MG63 (cell line): ENCODE data around the gene PLXDC1. TPM values are rescaled to one million over a fixed set of nuclear protein-coding genes. Genes with fewer than 3 reads are reported as not detected.

ENCODE experiments used
- DNase-seq: peaks from one replicate; pipeline ENCODE4 v3.0.0-alpha.2; 2020
- H3K27me3 ChIP-seq: fragments of 250-450 bp; sonication (Bioruptor Pico); 2 replicates; pipeline ENCODE4 v1.5.1; 2020; ENCODE audit warnings: mild to moderate bottlenecking, moderate library complexity
- H3K36me3 ChIP-seq: fragments of 250-450 bp; sonication (Bioruptor Pico); 2 replicates; pipeline ENCODE4 v1.5.1; 2020; ENCODE audit warnings: mild to moderate bottlenecking, moderate library complexity
- H3K4me3 ChIP-seq: fragments of 250-450 bp; sonication (Bioruptor Pico); 2 replicates; pipeline ENCODE4 v1.5.1; 2020; ENCODE audit warnings: mild to moderate bottlenecking, moderate library complexity
- H3K9me3 ChIP-seq: fragments of 250-450 bp; sonication (Bioruptor Pico); 2 replicates; pipeline ENCODE4 v1.5.1; 2020; ENCODE audit warnings: mild to moderate bottlenecking, moderate library complexity
- total RNA-seq: library from RNA; depleted of rRNA; stranded (reverse); fragments of >200 nt; shearing (Covaris generic); gene quantifications from 2 replicates; pipeline ENCODE4 v1.2.3, GENCODE V29; 2014; ENCODE audit warnings: low replicate concordance; rRNA removed

Gene PLXDC1
- total RNA-seq, result not detected in 2 replicates

DNA sequence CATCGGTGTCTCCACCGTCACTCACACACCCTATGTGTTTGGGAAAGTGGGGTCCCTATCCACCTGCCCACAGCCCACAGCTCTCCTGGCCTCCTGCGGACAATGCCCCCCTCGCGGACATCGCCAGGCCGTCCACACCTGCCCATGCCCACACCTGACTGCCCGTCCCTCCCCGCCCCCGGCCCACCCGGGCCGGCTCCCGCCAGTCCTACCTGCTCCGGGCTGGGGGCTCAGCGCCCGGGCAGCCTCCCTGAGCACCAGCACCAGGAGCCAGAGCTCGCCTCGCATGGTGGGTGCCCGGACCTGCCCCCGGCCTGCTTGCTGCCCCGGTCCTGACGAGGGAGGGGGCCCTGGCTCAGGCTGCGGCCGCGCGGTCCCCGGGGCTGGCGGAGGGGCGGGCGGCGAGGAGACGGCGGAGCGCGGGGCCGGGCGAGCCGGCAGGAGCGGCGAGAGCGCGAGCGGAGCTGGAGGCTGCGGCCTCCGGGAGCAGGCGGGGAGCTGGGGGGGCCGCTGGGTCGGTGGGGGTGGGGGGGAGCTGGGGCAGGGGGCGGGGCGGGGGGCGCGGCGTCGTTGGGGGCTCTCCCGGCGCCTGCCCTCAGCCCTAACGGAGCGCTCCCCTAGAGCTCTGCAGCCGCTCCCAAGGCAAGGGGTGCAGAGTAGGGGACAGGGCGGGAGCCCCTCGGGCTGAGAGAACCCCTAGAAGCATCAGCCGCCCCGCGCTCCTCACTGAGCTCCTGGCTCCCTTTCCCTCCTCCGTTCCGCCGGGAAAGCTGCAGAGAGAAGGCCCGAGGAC is at the start of gene PLXDC1:
TSS of gene PLXDC1 (minus strand) at position 488 of the 793 bp plus-strand sequence. CDS start at position 288, 200 bp downstream.
- H3K36me3 ChIP-seq, result 0 out of 2 replicates have a peak, but pooled peaks cover 2% of the 10 kb centered on the region
- H3K9me3 ChIP-seq, result no peaks in the 10 kb centered on the region
- DNase-seq, result no peak
- H3K4me3 ChIP-seq, result no peak within 1 kb of the TSS
- H3K27me3 ChIP-seq, result no peaks in the 10 kb centered on the region

DNA sequence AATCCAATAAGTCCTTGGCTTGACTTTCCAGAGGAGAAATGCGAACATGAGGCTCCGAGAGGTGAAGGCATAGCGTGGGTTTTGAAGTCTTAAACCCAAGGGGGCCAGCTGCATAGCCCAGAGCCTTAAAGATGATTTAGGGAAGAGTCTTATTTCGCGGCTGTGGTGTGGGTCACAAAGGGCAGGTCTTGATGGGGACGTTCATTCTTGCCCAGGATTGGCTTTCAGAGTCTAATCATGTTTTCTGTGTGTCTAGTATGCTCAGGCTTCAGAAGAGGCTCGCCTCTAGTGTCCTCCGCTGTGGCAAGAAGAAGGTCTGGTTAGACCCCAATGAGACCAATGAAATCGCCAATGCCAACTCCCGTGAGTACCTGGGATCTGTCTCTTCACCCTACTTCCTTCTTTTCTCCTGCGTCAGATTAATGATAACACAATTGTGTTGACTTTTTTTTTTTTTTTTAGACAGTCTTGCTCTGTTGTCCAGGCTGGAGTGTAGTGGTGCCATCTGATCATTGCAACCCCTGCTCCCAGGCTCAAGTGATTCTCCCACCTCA is 49.6 kb upstream of the PLXDC1 start:
- H3K36me3 ChIP-seq, result peaks cover 51% of the 10 kb centered on the region
- no peaks in the 10 kb centered on the region for H3K9me3 ChIP-seq
- peak overlapping the region; percentile 81 for H3K4me3 ChIP-seq
- no peaks in the 10 kb centered on the region for H3K27me3 ChIP-seq
- no peak for DNase-seq

DNA sequence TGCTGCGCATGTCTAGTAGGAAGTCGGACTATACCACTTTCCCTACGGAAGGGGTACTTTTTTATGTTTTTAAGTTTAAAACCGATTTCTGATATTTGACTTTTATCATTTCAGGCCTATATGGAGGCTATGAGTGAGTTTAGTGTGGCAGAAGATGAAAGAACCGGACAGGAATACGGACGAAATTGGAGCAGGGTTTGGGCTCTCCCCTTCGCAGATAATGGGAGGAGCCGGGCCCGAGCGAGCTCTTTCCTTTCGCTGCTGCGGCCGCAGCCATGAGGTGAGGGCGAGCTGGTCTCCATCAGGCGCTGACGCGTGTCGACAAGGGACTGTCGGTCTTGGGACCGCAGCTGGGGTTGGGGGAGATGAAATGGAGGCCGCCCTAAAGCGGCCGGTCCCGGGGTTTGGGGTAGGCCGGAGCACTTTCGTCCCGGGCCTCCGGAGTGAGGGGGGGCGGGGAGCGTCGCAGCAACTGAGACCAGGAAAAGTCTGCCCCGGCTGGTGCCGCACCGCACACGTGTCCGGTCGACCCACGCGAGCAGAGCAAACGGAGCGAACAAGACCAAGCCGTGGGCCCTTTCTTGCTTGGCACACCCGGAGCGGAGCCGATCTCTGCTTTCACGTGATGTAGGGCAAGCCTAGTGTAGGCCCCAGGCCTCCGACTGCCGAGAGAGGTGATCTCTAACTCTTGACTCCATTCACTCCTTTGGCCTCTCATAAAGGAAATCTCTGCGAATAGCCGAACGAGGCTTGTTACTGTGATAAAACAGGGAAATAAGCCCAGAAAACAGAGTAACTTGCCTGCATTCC is 48.8 kb upstream of the PLXDC1 start, which contains the start of gene RPL19:
TSS of gene RPL19 (plus strand) at position 214 of the 810 bp plus-strand sequence. CDS start at position 276, 62 bp downstream.
- no peaks in the 10 kb centered on the region for H3K9me3 ChIP-seq
- peaks cover 51% of the 10 kb centered on the region for H3K36me3 ChIP-seq
- DNase-seq, result peak; percentile 74
- H3K27me3 ChIP-seq, result no peaks in the 10 kb centered on the region
- peak within 1 kb of the TSS; percentile 81 for H3K4me3 ChIP-seq

DNA sequence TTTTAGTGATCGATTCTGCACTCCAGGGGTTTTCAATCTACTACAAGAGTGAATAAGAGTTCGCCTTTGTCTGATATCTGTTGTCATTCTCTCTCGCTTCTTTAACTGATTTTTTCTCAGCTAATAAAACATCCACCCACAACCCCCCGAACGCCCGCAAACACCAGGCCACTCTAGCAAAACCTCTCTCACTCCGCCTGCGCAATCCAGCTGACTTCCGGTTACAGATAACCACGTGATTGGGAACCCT is 48.3 kb upstream of the PLXDC1 start:
- Histone ChIP-seq H3K27me3 (no peaks in the 10 kb centered on the region), H3K4me3 (peak overlapping the region; percentile 81), H3K9me3 (no peaks in the 10 kb centered on the region), H3K36me3 (peaks cover 46% of the 10 kb centered on the region)
- DNase-seq, result peak; percentile 92

DNA sequence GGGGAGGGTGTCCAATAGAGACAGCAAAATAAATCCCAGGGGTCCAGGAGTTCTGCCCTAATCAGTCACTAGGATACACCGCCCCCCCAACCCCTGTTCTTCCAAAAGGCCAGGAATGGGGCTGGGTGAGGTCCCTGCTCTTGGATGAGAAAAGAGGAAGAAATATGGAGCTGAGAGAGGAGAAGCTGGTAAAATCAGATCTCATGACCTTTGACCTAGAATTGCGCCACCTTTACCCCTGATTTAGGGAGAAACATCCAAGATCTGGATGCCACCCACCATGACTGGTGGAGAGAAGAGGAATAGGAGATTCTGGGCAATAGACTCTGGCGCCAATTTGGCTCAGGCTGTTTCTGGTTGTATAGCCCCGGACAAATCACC is 46.7 kb upstream of the PLXDC1 start:
- peaks cover 39% of the 10 kb centered on the region for H3K36me3 ChIP-seq
- no peak for DNase-seq
- no peaks in the 10 kb centered on the region for H3K27me3 ChIP-seq
- peak overlapping the region; percentile 80 for H3K4me3 ChIP-seq
- H3K9me3 ChIP-seq, result no peaks in the 10 kb centered on the region

DNA sequence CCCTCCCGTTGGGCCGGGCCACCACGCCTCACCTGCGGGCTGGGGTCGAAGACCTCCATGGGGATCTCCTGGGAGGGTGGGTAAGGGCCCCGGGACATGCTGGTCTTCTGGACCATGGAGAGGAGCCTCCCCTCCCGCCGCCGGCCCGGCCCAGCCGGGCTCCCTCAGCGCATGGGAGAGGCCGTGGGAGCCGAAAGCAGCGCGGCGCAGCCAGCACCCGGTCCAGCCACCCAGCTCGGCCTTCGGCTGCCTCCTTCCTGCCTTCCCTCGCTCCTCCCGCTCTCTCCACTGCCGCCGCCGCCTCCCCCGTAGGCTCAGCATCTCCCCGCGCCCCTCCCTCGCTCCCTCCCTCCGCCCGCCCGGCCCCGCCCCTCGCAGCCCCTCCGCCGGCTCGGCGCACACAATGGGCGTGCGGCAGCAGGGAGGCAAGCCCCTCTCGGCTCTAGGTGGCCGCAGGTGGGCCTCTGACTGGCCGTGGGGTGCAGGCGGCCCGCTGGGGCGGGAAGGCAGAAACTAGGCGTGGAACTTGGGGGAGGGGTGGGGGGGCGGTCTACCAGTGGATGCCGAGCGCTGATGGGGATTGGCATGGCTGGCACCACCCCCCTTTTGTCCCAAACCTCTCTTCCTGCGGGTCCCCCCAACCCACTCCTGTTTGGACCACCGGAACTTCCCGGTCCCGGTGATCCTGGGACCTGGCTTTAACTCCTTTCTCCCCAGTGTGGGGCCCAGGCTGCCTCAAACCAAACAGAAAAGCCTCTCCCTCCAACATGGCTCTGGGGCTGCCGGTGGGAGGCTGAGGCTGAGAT is 46.1 kb upstream of the PLXDC1 start, which contains the start of gene CACNB1:
TSS of gene CACNB1 (minus strand) at position 290 of the 806 bp plus-strand sequence. CDS start at position 116, 174 bp downstream.
- DNase-seq, result peak; percentile 89
- no peaks in the 10 kb centered on the region for H3K27me3 ChIP-seq
- peak within 1 kb of the TSS; percentile 80 for H3K4me3 ChIP-seq
- peaks cover 37% of the 10 kb centered on the region for H3K36me3 ChIP-seq
- no peaks in the 10 kb centered on the region for H3K9me3 ChIP-seq

DNA sequence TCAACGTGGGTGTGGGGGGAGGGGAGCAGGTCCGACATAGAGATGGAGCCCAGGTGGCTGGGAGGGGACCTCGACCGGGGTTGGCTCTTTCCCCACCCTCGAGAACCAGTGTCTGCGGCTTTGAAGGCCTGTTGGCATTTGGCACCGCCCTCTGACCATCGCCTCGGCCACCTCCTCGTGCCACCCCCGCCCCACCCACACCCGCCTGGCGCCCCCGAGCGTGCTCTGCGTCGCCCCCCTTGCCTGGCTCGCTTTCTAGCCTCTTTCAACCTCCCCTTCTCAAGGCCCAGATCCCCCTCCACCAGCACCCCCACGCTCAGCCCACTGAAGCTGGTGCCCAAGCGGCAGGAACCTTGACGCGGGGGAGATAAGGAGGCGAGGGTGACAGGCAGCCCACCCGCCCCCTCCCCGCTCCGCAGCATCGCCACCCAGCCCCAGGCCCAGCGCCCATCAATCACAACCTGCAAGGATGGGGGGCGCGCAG is 45.4 kb upstream of the PLXDC1 start:
- Histone ChIP-seq H3K36me3 (peaks cover 37% of the 10 kb centered on the region), H3K9me3 (no peaks in the 10 kb centered on the region), H3K27me3 (no peaks in the 10 kb centered on the region), H3K4me3 (peak overlapping the region; percentile 80)
- DNase-seq, result peak; percentile 72

DNA sequence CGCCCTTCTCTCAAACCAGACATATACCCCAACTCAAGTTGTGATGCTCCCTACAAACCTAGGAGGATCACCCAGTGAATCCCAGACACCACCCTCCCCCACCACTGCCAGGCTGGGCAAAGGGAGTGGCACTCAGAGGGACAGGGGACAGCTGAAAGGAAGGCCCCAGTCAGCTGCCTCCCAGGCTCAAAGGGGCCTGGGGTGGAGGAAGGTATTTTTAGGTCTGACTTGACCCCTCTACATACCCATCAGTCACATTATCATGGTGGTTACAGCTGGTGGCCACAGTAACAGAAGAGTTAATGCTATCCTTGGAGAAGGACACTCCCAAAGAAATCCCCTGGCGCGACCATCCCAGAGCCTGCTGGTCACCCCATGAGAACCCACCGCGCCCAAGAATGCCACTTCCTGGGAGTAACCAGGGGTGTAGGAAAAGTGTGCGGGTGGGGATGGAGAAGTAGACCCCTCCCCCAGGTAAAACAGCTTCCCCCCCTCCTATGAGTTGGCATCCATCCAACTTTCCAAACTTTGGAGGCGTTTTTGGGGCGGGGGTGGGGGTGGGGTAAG is 44.9 kb upstream of the PLXDC1 start:
- DNase-seq, result peak; percentile 39
- peaks cover 35% of the 10 kb centered on the region for H3K36me3 ChIP-seq
- no peaks in the 10 kb centered on the region for H3K27me3 ChIP-seq
- no peaks in the 10 kb centered on the region for H3K9me3 ChIP-seq
- peak overlapping the region; percentile 80 for H3K4me3 ChIP-seq

DNA sequence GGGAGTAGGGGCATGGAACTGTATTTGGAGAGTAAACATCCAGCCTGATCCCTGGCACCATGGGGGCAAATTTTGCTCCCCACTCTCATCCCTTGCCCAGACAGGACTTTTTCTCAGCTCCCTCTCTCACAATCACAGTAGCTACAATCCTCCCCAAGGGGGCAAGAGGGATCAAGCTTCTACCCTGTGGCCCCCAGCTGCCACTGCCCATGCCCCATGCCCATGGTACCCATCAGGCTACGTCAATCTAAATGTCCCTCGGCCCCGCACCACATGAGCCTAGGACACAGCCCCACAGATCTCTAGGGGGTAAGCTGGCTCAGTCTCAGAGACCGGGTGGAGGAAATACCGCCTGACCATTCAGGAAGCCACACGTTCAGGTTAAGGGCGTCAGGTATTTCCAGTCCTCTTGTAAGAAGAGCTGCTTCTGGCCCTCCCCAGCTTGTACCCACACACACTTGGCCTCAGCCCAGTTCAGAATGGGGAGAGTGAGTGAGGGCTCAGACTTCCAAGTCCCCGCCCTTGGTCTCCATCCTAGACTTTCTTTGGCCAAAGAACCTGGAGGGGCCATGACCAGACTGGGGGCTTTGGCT is 44.2 kb upstream of the PLXDC1 start:
- Histone ChIP-seq H3K4me3 (no peak overlapping the region), H3K27me3 (no peaks in the 10 kb centered on the region)
- DNase-seq, result no peak

DNA sequence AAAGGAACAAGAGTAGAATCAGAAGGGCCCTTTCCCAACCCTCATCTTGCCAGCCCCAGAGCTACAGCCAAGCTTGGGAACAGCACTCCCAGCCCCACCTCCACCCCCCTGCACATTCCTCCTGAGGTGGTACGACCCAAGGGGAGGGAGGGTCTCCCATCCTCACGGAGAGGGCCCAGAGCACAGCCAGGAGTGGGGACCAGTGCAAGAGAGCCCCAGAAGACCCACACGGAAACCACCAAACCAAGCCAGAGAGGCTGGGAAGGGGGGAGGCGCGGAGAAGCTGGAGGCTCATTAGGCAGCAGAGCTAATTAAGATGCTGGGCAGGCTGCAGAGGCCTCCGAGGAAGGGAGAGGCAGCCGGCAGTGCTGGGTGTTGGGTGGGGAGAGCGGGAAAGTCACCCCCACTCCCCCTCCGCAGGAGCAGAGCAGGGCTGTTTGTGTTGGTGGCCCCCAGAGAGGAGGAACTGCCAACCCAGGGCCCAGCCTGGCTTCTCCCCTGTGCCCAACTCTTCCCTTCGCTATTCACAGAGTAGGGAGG is 43.6 kb upstream of the PLXDC1 start:
- Histone ChIP-seq H3K27me3 (no peaks in the 10 kb centered on the region), H3K9me3 (no peaks in the 10 kb centered on the region), H3K36me3 (peaks cover 36% of the 10 kb centered on the region), H3K4me3 (no peak overlapping the region)
- DNase-seq, result no peak

More for the DNA sequence above, 44.2 kb upstream of the PLXDC1 start:
- no peaks in the 10 kb centered on the region for H3K9me3 ChIP-seq
- H3K36me3 ChIP-seq, result peaks cover 35% of the 10 kb centered on the region

DNA sequence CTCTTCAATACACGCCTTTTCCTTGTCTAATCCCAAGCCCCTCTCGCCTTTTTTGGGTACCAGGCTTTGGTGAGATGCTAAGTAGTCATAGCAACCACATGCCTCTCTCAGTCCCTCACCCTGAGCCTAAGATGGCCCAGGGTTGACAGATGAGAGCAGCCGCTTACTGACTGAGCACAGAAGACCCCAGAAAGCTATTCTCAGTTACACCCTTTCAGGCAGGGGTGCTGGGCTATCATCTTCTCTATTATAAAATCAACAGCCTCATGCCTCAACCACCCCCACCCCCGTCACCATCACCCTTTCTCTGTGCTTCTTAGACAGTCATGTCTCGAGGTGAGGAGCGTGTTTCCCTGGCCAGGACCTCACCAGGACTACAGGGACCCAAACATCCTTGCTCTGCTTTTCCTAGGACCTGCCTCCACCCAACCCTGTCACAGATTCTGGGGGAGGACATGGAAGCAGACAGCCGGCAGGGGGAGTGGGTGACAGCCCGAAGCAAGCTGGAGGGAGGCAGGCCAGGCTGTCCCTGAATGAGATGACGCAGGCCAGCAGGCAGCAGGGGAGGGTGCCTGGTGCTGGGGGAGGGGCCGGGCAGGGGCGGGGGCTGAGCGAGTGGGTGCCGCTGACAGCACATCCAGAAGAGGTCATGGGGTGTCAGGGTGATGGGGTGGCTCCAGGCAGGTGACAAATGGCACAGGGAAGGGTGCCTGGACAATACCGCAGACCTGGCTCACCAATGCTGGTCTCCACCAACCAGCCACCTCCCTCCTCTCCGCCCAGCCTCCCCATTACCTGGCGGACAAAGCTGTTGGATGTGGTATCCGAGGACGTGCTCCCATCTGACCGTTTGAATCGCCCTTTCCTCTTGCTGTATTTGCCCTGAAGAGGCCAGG is 42.9 kb upstream of the PLXDC1 start:
- no peak for DNase-seq
- H3K27me3 ChIP-seq, result no peaks in the 10 kb centered on the region
- no peaks in the 10 kb centered on the region for H3K9me3 ChIP-seq
- H3K36me3 ChIP-seq, result peaks cover 43% of the 10 kb centered on the region
- no peak overlapping the region for H3K4me3 ChIP-seq

DNA sequence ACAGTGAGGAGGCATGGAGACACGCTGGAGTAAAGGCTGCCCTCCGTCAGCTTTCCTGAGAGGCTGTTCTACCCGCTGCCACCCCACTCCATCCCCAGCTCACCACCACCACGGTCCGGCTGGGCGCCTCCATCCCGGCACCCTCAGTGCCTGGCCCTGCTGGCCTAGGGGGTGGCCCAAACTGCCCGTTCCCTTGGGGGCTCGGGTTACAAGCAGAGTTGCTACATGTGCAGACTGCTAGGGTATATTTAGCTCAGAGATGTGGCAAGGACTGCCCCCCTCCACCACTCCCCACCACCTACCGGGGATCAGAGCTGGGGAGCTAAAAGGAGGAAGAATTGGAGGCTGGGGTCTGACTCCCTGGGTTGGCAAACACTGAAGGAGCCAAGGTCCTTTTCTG is 41.9 kb upstream of the PLXDC1 start:
- peaks cover 50% of the 10 kb centered on the region for H3K36me3 ChIP-seq
- no peak overlapping the region for H3K4me3 ChIP-seq
- DNase-seq, result no peak
- no peaks in the 10 kb centered on the region for H3K9me3 ChIP-seq
- H3K27me3 ChIP-seq, result no peaks in the 10 kb centered on the region

DNA sequence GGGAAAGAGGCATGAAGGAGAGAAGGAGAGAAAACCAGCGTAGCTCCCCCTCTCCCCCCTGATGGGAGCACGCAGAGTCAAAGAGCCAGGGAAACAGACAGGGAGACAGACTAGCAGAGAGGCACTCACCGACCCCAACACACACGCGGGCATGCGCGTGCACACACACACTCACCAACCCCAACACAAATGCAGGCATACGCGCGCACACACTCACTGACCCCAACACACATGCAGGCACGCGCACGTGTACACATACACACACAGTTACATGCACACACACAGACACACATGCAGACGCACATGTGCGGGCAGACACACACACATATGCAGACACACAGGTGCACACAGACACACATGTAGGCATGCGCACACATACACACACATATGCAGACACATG is 41.5 kb upstream of the PLXDC1 start:
- Histone ChIP-seq H3K36me3 (peaks cover 50% of the 10 kb centered on the region), H3K9me3 (no peaks in the 10 kb centered on the region), H3K4me3 (no peak overlapping the region), H3K27me3 (no peaks in the 10 kb centered on the region)
- DNase-seq, result no peak

DNA sequence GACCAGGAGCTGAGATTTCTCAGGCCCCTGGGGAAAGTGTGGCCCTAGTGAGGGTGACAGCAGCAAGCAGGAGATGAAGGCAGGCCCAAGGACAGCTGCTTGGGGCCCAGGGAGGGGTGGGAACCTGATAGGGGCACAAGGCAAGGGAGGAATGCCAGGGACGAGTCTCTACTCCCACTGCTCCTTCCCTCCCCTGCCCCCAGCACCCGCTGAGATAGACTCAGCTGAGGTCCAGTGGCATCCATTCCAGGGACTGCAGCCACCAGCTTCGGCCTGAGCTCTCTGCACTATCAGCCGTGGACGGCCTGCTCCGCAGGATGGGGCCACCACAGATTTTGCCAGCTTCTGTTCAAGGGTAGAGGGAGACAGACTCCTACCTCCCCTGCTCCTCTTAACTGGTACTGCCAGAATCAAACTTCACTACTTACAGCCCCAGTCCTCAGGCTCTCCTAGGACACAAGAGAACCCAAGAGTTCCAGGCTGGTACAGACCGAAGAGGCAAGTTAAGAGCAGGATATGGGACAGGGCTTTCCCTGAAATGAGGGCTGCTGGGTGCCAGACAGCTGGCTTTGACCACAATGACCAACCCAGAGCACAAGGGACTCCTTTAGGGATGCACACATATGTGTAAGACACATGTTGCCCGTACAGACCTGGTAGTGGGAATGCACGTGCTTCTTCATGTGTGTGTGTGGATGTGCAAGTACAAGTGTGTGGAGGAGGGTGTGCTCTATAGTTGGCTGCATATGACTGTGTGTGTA is 40.5 kb upstream of the PLXDC1 start:
- Histone ChIP-seq H3K4me3 (no peak overlapping the region), H3K27me3 (no peaks in the 10 kb centered on the region), H3K36me3 (peaks cover 58% of the 10 kb centered on the region), H3K9me3 (no peaks in the 10 kb centered on the region)
- DNase-seq, result no peak
